GM21360 (cell line): ENCODE data around the gene MRAP.
A peak's percentile ranks its signal among the peaks of the same experiment; 100 is the strongest.
"Not testable (repeated sequence)": the region's sequence is repeated elsewhere in the genome, so short reads cannot be mapped to it uniquely, and the experiment has no call there.

Source experiments
- ATAC-seq: cut with Tn5 transposase; IDR thresholded peaks from one replicate; pipeline ENCODE4 v1.9.1; 2021; ENCODE audit warnings: mild to moderate bottlenecking, moderate library complexity; ENCODE audit not compliant: unreplicated experiment

The MRAP gene

DNA sequence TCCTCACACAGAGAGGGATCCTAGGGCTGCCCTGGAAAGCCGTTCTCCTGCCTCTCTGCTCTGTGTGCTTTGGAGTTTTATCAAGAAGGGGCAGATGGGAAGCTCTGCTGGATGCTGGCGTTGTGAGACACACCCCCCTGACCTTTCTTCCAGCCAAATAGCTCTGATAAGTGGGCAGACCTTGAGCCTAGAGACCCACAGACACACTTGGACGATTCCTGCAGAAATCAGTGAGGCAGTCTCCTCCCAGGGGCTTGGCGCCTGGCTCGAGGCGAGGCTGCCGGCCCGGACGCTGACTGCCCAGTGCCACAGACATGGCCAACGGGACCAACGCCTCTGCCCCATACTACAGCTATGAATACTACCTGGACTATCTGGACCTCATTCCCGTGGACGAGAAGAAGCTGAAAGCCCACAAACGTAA is at the start of gene MRAP:
MRAP (plus strand) TSS at position 198 of the 424 bp plus-strand sequence; CDS start at position 315, 117 bp downstream.
- ATAC-seq: no peak

DNA sequence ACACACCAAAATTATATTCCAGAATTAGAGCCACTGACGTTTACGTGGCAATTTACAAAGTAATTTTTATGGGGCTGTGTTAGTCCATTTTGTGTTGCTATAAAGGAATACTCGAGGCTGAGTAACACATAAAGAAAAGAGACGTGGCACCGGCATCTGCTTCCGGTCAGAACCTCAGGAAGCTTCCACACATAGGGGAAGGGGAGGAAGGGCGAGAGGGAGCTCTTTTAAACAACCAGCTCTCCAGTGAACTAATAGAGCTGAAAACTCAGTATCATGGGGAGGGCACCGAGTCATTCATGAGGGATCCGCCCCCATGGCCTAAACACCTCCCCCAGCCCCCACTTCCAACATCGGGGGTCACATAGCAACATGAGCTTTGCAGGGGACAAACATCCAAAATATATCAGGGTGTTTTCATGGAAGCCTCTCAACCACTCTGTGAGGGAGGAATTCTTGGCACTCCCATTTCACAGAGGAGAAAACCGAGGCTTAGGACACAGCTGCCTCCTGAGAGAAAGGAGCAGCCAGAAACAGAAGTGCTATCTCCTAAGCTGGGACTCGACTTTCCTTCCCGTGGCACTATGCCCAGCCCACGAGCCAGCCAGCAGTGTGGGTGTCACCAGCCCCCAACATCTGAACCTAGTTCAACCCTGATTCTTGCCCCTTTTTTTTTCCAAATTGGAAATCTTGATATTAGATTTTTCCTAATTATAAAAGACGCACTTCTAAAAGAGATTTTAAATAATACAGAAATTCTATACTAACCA is 49.0 kb upstream of the MRAP start:
- ATAC-seq: no peak

DNA sequence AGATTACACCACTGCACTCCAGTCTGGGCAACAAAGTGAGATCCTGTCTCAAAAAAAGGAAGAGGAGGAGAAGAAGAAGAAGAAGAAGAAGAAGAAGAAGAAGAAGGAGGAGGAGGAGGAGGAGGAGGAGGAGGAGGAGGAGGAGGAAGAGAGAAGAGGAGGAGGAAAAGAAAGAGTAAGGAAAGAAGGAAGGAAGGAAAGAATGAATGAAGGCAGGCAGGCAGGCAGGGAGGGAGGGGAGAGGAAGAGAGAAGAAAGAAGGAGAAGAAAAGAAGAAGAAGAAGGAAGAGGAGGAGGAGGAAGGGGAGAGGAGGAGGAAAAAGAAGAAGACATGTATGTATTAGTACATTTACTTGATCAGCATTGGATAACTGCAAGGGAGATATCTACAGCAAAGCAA is 46.5 kb upstream of the MRAP start:
- ATAC-seq: no peak

DNA sequence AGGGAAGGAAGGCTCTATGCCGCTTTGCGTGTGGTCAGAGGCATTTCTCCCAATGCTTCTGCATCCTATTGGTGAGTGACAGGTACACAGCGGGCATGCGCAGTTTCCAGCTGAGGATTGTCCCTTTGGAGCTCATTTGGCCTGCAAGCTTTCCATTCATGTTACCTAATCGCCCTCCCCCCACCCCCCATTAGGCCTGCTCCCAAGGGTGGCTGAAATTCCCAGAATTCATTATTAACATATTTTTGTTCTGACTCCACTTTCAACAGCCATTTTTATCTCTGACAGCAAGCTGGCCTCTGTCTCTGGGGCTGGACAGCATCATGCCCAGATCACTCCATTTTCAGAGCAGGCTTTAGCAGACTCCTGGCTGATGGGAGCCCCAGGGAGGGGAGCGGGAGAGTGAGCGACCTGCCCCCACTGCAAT is 45.4 kb upstream of the MRAP start:
- ATAC-seq: no peak

DNA sequence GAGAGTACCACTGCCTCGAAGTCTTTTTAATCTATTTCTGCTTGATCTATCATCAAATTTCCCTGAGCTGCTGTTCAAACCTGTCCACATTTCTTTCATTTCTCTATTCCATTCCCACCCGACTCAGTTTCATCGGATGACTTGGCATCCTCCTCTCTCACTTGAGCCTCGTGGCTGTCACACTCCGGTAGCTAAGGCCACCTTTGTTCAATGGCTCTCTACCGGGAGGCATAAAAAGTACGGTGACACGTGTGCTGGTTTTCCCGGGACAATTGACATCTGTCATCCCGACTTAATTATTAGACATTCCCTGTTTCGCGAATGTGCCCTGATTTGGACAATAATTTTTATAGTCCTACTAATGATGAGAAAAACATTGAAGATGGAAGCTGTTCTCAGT is 42.4 kb upstream of the MRAP start:
- ATAC-seq: no peak

DNA sequence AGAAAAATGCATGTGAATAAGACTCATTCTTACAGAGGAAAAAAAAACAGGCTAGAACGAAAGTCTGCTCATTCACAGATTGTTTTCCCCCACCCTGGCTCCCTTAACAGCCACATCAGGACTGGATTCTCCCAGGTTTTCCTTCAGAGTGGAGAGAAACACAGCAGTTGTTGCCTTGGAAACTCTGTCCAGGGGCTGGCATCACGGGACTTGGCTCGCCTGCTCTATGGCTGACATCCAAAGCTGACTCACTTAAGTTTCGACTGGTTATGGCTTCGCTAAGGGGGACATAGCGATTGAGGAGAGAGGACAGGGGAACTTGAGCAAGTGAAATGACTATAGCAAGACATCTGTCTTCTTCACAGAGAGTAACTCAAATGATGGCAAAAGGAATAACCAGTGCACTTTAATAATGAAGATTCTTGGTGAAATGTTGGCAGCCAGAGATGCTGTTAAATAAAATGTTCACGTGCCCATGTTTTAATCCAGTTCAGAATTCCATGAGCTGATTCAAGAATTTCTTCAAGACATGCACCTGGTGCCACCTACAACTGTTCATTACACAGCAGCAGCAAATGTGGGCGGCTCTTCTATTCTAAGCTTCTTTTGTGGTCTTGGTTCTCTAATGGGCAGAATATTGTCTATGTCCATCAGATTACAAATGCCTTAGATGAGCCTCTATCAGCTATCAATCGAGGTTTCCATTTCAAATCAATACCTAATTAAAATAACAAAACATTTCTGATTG is 41.6 kb upstream of the MRAP start:
- no peak for ATAC-seq

DNA sequence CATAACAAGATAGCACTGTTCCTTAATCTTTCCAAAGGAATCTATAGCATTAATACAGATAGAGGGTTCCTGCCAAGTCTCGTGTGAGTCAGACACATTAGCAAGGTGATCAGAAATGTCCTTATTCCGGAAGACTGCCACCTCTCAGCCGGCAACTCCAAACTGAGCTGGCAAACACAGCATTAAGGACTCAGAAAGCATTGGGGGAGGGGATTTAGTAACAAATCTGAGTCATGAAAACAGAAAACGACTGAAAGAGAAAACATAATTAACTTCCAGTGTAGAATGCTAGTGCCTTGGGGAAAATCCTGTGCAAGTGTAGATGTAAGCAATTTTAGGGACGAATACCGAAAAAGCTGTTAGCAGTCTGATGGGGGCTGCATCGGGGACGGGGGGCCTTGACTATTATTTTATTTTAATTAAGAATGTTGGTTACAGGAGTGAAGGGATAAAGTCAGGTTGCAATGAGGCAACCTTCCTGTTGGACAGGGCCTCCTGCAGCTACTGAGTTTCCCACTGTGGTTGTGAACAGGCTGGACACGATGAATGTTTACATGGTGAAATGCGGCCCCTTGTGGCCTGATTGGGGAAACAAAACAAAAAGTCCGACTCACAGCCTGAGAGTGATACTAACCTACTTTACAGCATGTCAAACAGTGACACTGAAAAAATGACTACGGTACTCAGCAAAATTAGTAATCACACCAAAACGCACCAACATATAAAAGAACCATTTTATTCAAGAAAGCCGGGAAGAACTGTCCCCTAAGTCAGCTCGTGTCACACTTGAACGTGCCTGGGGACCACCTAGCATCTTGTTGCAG is 40.5 kb upstream of the MRAP start:
- ATAC-seq: no peak

DNA sequence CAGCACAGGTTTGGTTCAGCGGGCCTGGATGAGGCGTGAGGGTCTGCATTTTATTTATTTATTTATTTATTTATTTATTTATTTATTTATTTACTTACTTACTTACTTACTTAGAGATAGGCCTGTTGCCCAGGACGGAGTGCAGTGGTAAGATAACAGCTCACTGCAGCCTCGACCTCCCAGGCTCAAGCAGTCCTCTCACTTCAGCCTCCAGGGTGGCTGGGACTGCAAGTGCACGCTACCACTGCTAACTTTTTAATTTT is 39.9 kb upstream of the MRAP start:
- not testable (repeated sequence) for ATAC-seq

DNA sequence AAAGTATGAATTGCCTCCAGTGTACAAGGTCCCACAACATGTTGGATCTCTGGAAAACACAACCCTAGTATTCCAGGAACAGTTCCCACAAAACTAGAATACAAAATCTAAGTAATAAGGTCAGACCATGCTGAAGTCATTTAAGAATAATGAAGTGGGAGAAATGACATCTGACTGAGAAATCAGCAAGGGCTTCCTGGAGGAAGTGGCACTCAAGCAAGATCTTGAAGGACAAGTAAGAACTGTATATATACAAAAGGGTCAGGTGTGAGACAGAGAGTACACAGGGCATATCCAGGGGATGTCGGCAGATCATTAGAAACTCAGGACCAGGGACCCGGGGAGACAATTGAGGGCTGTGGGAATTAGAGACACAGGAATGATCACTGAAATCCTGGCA is 38.5 kb upstream of the MRAP start:
- ATAC-seq: no peak

DNA sequence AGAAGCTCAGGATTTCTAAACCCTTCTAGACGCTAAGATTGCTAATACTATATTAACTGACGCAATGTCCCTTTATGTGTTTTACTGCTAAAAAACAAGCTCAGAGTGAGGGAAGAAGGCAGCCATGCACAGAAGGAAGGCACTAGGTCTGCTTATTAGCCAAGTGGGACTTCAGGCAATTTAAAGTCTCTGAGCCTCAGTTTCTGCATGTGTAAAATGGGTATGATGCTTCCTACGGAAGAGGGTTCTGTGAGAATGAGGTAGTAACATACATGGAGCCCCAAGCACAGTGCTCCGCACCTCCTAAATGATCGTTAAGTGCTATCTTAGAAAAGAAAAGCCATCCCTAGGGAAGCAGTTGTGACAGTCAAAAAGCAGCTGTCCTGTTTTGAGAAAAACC is 36.7 kb upstream of the MRAP start:
- no peak for ATAC-seq

DNA sequence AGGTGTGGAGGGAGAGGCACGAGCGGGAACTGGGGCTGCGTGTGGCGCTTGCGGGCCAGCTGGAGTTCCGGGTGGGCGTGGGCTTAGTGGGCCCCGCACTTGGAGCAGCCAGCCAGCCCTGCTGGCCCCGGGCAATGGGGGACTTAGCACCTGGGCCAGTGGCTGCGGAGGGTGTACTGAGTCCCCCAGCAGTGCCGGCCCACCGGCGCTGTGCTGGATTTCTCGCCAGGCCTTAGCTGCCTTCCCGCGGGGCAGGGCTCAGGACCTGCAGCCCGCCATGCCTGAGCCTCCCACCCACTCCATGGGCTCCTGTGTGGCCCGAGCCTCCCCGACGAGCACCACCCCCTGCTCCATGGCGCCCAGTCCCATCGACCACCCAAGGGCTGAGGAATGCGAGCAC is 33.3 kb upstream of the MRAP start:
- ATAC-seq: not testable (repeated sequence)

DNA sequence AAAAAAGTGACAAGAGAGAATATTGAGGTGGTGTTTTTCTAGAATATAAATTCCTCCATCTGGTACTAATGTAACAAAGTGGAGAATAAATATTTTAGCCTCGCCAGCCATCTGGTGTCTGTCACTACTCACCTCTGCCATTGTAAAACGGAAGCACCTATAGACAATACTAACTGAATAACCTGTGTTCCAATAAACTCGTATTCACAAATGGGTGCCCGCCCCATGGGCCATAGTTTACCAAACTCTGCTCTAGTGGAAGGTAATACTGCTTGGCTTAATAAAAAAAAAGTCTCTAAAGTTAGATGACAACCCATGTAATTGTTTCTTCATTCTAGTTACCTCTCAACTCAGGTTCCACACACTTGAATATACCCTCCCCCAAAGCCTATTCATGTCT is 27.9 kb upstream of the MRAP start:
- ATAC-seq: no peak

DNA sequence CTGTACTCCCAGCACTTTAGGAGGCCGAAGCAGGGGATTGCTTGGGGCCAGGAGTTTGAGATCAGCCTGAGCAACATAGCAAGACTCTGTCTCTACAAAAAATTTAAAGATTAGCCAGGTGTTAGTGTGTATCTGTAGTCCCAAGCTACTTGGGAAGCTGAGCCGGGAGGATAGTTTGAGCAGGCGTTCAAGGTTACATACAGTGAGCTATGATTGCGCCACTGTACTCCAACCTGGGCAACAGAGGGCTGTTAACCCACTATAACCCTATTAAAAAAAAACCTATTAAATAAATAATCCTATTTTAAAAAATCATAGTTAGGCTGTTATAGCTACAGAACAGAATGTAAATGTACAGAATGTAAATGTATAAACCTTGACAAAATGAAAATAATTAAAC is 22.0 kb upstream of the MRAP start:
- no peak for ATAC-seq

DNA sequence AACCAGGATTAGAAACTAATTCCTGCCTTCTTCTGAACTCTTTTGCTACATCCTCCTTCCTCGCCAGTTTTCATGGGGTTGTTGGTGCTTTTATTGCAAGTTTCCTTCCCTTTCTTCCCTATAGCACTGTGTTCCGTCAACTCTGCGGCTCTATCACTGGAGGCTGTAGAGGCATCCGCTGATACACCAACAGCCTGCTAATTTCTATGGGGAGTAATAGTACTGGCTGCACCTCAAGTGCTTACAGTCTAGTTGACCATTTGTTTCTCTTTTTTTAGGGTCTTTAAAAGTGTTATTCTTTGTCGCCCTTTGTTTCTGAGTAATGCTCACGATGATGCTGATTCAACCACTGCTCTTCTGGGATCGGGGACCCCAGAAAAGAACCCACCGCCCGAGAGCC is 20.6 kb upstream of the MRAP start:
- ATAC-seq: no peak

DNA sequence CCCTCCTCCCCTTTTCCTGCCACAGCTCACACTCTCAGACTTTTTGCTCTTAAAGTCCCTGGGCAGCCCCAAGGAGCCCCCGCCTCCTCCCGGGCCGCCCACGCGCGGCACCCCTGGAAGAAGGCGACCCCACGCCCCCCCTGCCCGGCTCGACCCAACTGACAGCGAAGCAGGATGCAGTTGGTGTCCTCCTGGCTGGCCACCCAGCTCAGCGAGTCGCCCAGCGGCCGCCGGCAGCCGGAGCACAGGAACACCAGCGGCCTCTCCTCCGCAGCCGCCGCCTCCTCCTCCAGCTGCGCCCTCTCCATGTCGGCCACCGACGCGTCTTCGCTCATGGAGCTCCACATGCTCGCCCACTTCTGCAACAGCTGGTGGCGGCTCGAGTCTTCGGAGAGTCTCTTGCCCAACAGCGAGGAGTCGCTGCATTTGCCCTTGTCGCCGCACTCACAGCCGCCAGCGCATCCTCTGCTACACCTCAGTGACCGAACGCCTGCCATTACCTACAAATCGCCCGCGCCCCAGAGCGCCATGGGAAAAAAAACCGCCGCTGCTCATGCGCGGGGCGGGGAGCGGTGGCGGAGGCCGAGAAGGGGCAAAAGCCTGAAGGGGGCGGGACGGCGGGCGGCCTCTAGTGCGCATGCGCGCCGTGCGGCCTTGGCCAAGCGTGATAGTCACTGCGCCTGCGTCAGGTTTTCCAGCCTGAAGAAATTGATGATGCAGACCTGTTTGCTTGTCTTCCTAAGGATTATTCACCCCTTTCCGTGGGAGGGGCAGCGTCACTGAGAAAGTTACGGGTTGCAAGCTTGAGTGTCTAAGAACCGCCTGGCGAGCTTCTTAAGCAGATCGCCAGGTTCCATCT is 19.9 kb upstream of the MRAP start, which contains the start of gene MIS18A:
MIS18A (minus strand) TSS at position 532 of the 859 bp plus-strand sequence; CDS start at position 497, 35 bp downstream.
- peak; percentile 86 for ATAC-seq

DNA sequence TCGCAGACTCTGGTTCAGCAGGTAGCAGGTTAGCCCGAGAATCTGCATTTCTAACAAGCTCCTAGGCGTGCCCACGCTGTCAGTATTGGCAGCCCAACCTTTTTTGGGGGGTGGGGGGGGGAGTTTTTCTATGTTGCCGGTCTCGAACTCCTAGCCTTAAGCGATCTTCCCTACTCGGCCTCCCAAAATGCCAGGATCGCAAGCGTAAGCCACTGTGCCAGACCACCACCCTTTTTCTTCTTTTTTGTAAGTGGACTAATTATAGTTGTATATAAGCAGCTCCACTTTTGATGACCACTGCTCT is 19.3 kb upstream of the MRAP start:
- no peak for ATAC-seq

DNA sequence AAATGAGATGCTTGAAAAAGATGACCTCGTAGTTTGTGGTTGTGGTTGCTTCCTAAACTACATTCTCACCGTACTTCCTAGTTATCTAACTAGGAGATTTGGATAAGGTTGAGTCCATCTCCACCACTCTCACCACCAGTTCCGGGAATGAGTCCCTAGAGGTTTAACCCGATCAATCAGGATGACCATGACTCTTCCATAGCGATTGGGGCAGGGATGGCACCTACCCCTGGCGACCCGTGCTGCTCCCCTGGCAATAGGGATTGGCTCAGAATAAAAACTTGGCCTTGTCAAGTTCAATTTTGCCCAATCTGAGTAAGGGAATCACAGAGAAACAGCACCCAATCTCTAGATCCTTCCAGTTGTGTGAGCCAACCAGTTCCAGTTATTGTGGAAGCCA is 17.1 kb upstream of the MRAP start:
- ATAC-seq: no peak

DNA sequence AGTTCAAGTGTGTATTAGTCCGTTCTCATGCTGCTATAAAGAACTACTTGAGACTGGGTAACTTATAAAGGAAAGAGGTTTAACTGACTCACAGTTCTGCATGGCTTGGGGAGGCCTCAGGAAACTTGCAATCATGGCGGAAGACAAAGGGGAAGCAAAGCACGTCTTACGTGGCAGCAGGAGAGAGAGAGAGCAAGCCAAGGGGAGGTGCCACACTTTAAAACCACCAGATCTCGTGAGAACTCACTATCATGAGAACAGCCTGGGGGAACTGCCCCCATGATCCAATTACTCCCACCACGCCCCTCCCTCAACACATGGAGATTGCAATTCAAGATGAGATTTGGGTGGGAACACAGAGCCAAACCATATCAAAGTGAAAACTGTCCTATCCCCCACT is 15.7 kb upstream of the MRAP start:
- no peak for ATAC-seq

DNA sequence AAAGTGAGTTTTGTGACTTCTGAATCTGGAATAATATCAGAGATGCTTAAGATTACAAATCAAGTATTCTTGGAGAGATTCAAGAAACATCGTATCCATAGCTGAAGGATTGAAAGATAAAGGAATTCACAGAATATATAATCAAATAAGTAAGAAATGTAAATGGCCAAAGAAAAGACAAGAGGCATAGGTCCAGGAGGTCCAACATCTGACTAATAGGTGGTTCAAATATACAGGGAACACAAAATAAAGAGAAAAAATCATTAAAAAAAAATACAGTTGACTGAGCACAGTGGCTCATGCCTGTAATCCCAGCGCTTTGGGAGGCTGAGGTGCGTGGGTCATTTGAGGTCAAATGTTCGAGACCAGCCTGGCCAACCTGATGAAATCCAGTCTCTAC is 13.2 kb upstream of the MRAP start:
- ATAC-seq: no peak

DNA sequence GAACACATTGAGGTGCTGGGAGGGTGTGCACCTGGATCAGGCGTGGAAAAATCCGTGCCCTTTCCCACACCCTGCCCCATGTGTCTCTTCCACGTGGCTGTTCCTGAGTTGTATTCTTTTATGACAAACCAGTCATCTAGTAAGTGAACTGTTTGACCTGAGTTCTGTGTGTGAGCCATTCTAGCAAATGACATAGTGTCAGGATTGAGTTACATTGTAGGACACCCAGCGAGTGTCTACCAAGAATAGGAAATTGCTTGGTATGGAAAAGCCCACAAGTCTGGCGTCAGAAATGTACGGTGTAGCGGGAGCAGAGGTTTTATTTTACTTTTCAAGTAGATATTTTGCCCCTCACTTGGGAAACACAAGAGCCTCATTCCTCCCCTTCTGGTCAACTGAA is 1.2 kb upstream of the MRAP start:
- no peak for ATAC-seq

DNA sequence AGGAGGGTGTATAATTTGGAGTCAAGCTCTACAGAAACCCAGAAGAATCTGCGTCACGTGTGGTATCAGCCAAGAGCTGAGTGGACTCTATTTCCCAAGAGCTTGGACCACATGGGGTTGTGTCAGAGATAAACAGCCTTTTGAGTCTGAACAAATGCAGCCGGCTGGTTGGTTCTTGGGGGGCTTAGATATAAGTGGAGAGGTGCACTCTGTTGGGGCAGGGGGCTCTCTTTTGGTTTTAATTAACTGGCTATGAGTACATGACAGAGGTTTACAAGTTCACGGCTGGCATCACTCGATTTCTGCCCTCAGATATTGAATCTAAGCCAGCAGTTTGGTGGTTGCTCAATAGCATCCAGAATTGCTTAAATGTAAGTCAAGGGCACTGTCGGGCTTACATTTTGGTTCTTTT is 501 bp upstream of the MRAP start:
- ATAC-seq: no peak
